ENCODE data around the gene APOA4.
"Not testable (repeated sequence)": the region's sequence is repeated elsewhere in the genome, so short reads cannot be mapped to it uniquely, and the experiment has no call there.

The APOA4 gene

DNA sequence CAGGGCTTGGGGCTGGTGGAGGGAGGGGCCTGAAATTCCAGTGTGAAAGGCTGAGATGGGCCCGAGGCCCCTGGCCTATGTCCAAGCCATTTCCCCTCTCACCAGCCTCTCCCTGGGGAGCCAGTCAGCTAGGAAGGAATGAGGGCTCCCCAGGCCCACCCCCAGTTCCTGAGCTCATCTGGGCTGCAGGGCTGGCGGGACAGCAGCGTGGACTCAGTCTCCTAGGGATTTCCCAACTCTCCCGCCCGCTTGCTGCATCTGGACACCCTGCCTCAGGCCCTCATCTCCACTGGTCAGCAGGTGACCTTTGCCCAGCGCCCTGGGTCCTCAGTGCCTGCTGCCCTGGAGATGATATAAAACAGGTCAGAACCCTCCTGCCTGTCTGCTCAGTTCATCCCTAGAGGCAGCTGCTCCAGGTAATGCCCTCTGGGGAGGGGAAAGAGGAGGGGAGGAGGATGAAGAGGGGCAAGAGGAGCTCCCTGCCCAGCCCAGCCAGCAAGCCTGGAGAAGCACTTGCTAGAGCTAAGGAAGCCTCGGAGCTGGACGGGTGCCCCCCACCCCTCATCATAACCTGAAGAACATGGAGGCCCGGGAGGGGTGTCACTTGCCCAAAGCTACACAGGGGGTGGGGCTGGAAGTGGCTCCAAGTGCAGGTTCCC lies 6.5 kb upstream of the APOA4 start, which contains the start of gene APOC3:
APOC3 (plus strand) TSS at position 383 of the 659 bp plus-strand sequence. CDS start 676 bp downstream, outside the sequence.
- DNase-seq, result no peak

DNA sequence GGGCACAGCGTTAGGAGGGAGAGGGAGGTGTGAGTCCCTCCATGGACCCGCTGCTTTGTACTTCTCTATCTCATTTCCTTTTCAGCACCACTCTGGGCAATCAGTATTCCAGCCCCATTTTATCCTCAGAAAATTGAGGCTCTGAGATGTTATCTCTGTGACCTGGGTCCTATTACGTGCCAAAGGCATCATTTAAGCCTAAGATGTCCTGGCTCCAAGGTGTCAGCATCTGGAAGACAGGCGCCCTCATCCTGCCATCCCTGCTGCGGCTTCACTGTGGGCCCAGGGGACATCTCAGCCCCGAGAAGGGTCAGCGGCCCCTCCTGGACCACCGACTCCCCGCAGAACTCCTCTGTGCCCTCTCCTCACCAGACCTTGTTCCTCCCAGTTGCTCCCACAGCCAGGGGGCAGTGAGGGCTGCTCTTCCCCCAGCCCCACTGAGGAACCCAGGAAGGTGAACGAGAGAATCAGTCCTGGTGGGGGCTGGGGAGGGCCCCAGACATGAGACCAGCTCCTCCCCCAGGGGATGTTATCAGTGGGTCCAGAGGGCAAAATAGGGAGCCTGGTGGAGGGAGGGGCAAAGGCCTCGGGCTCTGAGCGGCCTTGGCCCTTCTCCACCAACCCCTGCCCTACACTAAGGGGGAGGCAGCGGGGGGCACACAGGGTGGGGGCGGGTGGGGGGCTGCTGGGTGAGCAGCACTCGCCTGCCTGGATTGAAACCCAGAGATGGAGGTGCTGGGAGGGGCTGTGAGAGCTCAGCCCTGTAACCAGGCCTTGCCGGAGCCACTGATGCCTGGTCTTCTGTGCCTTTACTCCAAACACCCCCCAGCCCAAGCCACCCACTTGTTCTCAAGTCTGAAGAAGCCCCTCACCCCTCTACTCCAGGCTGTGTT lies 5.8 kb upstream of the APOA4 start:
- DNase-seq, result no peak

DNA sequence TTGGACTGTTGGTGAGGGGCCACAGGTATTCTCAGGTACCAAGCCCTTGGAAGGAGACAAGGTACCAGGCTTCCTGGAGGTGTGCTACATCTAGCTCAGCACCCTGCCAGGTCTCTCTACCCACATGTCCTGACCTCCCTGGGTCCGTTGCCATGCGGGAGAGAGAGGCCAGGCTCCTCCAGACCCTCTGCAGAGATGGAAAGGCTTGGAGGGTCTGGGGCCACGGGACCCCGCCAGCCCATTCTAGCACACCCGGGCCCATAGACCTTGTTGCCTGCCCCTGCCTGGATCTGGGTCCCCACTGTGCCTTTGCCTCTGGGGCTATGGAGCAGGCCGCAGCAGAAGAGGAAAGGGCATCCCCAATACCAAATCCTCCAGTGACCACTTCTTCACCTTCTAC lies 4.4 kb upstream of the APOA4 start:
- DNase-seq, result no peak

DNA sequence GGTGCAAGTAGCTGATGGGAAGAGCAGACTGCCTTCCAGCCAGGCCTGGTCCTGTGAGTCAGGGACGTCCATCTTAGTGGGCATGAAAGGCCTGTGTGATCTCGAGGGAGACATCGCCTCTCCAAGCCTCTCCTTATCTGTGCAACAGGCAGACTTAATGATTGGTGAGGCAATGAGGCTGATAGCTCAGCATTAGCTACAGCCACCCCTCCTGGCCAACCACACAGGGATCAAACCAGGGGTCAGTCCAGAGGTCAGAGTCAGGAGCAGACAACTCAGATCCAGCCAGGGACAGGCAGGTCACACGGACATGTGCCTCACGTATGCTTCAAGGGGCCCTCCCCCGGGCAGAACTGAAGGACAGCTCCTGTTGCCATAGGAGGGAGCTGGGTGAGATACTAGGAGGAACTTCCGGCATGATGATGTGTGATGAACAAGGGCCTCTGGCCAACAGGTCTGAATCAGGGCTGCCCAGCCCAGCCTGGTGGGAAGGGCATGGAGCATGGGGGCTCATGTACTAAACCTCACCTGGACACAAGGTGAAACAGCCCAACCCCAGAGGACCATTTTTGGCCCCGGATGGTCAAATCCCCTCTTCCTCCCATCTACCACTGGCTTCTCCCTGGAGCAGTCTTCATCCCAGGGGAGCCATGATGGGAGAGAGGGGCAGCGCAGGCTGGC lies 3.8 kb upstream of the APOA4 start:
- no peak for DNase-seq

DNA sequence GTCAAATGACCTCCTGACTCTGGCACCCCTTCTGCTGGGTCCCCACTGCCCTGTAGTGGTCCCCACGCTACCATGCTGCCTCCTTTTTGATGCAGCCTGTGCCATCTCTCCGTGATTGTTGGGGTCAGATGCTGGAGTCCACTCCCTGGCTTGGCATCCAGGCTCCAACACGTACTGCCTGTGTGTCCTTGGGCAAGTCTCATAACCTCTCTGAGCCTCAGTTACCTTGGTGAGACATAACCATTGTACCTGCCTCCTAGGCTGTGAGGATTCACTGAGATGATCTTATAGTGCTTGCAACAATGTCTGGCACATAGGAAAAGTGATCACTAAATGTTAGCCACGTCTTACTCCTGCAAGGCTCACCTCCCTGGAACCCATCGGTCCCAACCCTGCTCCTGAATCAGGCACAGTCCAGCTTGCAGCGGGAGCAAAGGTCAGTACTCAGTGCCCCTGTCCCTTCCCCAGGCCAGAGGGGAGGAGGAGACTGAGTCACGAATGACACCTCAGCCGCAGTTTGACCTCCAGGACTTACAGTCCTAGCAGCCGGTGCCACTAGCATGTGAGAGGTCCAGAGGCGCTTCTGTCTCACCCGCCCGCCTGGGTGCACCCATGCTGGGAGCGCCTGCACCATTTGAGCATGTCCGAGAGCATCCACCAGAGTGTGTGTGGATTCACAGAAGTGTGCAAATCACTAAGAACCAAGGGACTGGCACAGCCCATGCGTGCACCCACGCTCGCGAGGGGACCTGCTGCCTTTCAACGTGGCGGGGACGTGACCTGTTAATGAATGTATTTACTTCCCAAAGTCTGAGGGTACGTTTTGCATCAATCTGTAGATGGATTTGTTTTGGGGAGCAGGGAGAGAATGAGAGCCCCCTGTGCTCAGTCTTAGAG lies 3.0 kb upstream of the APOA4 start:
- DNase-seq, result no peak

DNA sequence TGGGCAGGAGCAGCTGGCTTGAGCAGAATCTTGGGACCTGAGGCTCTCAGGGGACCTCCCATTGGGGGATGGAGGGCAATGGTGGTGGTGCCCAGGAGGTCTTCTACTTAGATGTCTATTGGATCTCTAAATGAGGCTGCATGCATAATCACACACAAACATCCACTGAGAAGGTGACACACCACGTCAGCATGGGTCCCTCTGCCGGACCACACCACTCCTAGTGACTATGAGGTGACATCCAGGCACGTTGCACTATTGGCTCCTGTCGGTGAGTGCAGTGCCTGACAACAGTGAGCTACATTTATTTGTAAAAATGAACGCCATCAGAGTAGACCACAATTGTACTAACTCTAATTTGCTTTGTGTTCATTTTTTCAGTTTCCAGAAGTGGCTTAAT lies 2.3 kb upstream of the APOA4 start:
- no peak for DNase-seq

DNA sequence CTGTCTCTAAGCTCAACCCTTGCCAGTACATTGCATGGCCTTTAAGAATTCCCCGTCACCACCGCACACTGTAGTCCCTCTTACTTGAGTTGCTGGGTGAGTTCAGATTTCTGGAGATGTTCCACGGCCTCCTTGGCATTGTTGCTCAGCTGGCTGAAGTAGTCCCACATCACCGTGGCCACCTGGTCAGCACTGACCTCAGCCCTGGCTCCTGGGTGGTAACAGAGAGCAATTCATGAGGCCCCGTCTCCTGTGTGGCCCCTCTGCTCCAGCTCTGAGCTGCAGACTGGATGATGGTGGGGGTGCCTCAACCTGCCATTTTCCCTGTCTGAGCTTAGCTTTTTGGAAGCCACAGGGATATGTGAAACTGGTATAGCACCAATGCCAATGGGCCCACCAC lies 529 bp downstream of the APOA4 start:
- no peak for DNase-seq

DNA sequence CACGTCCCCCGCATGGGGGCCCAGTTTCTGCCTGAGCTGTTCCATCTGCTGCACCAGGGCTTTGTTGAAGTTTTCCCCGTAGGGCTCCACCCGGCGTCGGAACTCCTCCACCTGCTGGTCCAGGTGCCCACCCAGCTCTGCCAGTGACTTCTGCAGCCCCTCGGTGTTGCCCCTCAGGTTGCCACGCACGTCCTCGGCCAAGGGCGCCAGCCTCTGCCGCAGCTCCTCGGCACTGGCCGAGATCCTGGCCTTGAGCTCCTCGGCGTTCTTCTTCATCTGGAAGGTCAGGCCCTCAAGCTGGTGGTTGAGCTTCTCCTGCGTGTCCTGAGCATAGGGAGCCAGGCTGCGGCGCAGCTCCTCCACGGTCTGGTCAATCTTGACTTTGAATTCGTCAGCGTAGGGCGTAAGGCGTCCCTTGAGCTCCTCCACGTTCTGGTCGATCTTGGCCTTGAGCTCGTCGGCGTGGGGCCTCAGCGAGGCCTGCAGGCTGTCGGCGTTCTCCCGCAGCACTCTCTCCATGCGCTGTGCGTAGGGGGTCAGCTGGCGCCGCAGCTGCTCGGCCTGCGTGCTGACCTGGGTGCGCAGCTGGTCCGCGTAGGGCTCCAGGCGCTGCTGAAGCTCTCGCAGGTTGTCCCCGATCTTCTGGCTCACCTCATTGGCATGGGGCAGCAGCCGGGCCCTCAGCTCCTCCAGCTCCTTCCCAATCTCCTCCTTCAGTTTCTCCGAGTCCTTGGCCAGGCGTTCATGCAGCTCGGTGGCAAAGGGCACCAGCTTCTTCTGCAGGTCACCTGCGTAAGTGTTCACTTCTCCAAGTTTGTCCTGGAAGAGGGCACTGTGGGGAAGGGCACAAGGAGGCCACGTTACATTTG lies 1.8 kb downstream of the APOA4 start:
- no peak for DNase-seq

DNA sequence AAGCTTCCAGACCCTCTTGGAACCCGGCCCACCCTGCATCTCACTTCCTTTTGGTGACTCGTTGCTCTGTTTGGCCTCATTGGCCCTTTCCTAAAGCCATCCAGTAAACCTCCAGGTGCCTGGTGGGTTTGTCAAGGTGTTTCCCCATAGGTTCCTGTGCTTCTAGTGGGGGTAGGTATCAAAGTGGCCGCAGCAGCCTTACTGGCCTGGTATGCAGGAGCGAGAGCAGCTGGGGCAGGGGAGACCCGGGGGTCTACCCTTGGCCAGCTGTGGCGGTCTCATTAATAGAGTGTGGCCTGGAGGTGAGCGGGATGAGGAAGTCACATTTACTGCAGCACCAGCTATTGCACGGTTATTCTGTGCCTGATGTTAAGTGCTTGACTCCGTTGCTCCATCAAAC lies 4.1 kb downstream of the APOA4 start:
- no peak for DNase-seq

DNA sequence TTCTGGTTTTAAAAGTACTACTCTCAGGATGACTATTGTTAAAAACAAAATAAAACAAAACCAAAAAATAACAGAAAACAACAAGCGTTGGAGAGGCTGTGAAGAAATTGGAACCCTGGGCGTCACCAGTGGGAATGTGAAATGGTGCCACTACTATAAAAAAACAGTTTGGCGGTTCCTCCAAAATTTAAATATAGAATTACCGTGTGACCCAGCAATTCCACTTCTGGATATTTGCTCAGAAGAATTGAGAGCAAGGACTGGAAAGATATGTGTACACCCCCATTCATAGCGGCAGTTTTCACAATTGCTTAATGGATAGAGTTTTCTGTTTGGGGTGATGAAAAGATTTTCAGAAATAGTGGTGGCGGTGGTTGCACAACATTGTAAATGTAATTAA lies 8.6 kb downstream of the APOA4 start:
- no peak for DNase-seq

DNA sequence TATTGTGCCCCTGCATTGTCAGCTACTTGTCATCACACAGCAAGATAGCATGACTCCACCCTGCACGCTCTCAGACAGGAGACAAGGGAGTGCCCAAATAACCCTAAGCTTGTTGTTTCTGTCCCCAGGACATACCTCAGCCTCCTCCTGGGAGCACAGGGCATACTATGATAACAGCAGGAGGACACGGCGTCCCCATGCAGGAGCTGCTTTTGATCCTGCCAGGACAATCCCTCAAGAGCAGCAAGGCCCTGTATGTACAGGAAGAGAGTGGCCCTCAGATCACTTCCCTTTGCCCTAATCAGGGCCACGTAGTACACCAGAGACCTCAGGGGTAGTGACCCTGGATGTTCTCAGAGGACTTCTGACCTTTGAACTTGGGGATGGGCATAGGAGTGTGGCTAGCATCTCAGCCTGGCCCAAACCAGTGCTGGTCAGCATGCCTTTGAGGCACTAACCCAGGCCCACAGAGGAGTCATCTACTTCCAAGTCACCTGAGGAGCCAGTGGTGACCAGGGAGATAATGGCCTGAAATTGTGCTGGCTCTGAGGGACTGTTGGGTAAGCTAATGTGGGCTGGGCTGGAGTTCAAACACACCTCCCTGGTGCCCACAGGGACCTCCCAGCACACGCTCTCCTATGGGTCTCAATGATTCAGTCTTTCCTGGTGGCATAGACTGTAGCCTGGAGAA lies 9.2 kb downstream of the APOA4 start:
- no peak for DNase-seq

DNA sequence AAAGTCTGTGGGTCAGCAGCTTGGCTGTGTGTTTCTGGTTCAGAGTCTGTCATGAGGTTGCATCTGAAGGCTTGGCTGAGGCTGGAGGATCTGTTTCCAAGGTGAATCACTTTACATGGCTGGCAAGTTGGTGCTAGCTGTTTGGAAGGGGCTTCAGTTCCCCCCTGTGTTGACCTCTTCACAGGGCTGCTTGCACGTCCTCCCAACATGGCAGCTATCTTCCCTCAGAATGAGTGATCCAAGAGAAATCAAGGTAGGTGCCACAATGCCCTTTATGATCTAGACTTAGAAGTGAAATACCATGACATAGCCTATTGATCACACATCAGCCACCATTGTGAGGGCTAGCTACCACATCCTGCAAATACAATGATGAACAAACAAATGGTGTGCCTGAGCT lies 9.9 kb downstream of the APOA4 start:
- DNase-seq, result no peak

DNA sequence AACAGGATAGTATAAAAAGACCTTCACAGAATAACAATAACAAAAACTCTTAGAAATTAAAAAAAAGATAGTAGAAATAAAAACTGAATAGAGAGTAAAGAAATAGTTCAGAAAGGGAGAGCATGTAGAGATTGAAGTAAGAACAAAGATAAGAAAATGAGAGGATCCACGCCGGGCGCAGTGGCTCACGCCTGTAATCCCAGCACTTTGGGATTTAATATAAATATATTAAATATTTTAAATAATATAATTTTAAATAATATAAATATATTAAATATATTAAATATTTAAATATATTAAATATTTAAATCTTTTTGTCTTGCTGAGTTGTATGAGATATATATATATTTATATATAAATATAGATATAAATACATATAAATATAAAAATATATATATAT lies 11.0 kb downstream of the APOA4 start:
- no peak for DNase-seq

DNA sequence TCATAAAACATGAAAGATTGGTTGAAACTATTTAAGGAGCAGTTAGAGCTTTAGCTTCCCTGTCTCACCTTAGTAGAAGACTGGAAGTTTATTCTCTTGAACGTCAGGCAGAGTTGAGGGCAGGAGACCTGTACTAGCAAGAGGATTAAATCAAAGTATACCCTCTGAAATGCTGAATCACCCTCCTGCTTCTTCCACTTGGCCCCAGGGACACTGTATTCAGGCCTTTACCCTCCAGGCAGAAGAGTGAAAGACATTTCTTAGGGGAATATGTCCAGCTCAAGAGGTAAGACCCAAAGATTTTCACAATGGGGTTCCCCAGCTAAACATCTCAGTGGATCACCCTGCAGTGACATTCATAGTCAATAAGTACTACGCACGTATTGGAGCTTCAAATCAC lies 11.9 kb downstream of the APOA4 start:
- no peak for DNase-seq

DNA sequence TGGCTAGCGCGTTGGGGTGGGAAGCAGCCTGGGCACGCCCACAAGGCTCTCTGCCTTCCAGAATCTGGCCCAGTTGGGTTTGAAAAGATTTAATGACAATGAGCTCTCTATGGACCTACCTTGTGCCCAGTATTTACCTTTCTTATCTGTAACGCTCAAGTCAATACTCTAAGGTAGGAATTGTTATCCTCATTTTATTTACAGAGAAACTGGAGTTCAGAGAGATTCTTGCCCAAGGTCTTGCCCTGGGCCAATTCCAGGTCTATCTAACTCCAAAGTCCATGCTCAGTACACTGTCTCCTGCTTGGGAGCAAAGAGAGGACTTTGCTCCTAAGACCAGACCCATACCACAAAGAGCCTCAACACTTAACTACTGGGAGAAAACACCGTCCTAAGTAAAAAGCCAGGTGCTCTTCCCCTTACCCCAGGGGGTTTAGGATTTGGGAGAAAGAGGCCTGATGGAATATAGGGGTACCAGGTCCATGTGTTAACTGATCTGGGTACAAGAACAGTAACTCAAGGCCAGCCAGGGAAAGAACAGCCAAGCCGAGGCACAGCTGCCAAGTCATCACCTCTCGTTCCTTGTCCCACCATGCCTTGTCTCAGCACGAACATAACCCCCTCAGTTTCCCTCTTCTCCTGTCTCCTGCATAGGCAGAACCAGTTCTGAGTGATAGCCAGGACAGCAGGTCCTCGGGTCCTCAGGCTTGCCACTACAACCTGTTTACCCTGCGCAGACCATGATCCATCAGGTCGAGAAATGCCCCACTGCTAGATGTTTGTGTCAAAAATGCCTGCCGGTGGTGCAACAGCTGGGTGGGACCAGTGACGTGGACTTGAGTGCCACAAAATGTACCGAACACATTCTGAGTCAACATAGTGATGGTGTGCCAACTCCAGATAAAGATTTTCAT lies 14.6 kb downstream of the APOA4 start:
- DNase-seq, result no peak

DNA sequence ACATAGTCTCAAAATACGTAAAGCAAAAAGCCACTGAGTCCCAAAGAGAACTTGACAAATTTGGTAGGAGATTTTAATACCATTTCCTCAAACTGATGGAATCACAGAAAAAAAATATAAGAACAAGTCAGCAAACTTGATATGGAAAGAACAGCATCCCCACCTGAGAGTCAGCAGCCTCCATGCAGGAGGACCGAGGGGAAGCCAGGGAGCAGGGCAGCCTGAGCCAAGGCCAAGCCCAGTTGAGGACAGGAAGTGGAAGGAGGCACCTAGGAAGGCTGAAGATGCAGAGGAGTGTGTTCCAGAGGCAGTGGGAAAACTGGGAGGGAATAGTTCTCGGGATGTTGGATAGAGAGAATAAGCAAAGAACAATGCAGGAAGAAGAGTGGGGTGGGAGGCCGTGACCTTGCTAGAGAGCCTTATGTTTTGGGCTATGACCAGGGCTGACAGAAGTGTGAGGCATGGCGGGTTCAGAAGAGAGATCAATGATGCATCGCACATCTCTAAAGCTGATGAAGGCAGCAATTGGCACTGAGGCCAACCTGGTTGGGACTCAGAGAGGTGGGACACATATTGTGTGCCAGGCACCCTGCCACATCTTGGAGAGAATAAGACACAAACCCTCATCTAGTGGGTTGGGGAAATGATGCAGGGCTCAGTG lies 15.4 kb downstream of the APOA4 start:
- no peak for DNase-seq

DNA sequence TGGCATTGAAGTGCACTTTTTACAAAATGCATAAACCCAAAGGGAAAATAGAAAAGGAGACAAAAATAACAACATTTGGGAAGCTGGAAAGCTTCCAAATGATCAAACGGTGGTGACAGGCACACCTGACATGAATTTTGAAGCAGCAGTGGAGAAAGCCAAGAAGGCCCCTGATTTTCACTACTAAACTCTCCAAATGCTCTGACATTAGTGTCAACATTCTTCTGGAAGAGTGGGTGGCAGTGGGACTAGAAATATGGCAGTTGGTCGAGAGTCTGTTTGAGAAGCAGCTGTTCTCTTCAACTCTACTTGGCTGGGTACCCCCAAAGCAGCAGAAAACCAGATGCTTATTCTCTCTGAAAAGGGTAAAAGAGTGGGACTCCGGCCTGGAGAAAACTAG lies 19.1 kb downstream of the APOA4 start:
- DNase-seq, result no peak

DNA sequence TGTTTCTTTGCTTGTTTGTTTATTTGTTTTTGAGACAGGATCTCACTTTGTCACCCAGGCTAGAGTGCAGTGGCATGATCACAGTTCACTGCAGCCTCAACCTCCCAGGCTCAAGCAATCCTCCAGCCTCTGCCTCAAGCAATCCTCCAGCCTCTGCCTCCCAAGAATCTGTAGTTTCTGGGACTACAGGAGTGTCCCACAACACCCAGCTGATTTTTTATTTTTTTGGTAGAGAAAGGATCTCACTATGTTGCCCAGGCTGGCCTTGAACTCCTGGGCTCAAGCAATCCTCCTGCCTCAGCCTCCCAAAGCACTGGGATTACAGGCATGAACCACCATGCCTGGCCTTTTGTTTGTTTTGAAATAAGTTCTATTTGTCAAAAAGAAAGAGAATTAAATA lies 21.4 kb downstream of the APOA4 start:
- DNase-seq, result not testable (repeated sequence)

DNA sequence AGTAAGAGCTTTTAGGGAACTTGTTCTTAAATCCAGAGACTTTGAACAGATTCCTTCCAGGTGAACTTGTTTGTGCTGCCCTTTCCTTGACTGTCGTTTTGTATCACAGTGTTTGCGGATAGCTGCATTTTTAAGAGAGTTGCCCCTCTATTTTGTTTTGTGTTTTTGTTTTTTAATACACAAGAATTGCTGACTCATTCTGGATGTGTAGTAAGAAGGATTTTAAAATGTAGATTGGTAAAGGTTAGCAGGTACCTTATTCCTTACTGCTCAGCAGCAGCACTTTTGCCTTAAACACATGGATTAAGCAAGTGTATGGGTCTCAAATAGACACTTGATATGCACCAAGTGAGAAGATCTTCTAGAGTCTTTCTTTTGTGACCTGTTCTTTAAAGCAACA lies 22.5 kb downstream of the APOA4 start:
- no peak for DNase-seq

Data from NCI-H446 (cell line).